Hematopoietic multipotent progenitor cell treated with erythropoietin and hydrocortisone succinate and interleukin-3 and kit ligand, for 6 days (in vitro differentiated cells): ENCODE data around the gene CBLB.

Source experiments
- DNase-seq: peaks from one replicate; pipeline ENCODE4 v3.0.0-alpha.2; 2015

CBLB gene

DNA sequence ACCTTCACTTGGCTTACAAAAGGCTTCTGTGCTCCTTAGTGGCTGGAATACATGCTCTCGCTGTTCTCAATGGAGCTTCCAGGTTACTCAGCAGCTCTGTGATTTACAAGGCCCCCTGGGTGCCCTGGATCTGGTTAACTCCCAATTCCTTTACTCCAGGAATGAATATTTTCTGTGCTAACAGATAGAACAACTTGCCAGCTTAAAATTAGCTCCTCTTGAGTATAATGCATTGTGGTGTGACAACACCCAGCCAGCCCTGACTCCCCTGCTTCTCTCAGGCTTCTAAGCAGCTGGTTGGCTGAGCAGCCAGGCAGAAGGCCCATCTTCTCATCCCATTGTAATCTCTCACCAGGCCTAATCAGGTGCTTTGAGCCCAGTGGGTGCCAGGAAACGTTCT is 255.7 kb downstream of the CBLB start:
- DNase-seq = no peak

DNA sequence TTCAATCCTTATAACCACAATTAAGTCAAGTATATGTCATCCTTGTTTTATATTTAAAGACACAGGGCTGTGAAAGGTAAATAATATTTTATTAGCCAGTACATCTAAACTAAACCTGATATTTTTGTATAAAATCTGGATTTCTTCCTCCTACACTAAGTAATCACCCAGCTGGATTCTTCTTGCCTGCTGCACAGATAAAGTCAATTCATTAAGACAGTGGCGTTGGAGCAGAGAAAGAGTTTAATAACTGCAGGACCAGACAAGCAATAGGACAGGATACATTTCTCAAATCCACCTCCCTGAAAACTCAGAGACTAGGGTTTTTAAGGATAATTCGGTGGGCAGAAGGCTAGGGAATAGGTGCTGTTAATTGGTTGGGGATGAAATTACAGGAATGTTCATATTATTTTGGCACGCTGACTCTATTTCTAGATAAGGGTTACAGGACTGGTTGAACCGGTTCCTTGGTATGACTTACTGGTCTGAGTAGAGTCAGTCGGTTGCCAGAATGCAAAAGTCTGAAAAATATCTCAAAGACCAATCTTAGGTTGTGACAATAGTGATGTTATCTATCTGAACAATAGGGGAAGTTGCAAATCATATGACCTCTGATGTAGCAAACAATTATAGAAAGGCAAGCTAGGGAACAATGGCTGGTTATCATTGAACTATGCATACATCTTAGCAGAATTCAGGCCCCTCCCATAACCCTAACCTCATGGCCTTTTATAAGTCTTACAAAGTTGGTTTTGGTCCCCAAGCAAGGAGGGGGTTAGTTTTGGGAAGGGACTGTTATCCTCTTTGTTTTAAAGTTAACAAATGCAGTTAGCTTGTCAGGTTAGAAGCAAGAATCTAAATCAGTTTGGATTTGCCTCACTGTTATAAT is 257.3 kb downstream of the CBLB start:
- peak; percentile 5 for DNase-seq

DNA sequence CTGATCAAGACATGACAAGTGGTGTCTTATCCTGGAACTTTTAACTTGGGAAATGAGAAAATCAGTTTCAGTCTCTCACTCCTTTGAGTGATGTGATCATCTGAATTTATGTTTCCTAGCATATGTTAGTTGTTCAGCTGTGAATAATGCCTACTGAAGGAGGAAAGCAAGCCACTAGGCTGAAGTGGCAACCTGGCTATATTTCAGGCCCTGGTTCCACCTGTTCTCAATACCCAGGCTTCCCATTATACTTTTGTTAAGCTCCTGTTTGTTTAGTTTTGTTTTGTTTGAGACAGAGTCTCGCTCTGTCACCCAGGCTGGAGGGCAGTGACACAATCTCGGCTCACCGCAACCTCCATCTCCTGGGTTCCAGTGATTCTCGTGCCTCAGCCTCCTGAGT is 258.3 kb downstream of the CBLB start:
- DNase-seq = no peak

DNA sequence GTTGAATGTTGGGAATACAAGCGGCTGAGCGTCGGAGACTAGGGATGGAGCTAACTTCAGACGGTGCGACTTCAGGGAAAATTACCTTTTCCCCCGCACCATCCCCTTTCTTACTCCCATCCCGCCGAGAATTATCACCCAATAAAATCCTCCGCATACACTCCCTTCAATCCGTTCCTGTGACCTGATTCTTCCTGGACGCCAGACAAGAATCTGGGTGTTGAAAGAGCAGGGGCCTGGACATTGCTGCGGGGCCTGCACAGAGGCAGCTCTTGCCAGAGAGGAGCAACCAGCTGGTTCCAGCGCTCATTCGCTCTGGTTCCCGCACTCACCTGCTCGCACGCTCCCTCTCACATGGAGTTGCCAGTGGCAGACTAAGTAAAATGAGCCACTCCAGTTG is 260.2 kb downstream of the CBLB start:
- no peak for DNase-seq

DNA sequence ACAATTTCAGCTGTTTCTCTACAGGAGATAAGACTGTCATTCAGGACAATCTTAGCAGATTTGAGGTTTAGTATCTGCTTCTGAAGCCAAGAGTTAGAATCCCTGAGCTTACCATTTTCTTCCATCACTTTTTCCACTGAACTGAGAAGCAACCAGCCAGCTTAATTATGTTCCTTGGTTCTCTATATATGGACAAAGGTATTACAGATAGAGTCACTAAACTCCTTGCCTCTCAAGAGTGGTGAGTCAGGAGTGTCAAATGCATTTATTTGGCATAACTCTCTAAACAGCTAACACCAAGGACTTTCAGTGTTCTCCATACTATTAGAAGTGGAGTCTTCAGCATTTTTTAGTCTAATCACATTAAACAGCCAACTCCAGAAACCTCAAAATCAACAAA is 262.8 kb downstream of the CBLB start:
- DNase-seq = no peak
